ENCODE results near the gene ARRB1. TPM values are rescaled to one million over a fixed set of nuclear protein-coding genes. Genes with fewer than 3 reads are reported as not detected.

ARRB1 gene
- total RNA-seq, 2 donors from 2014 or later, result 16.7 to 18.3 TPM

- Mint-ChIP-seq H3K9me3 (no peaks in the 10 kb centered on the region), H3K4me1 (ENCODE audit: low read depth) (peaks cover 33% of the 10 kb centered on the region), H3K4me3 (no peak overlapping the region), H3K27me3 (ENCODE audit: low read depth) (no peaks in the 10 kb centered on the region), H3K36me3 (ENCODE audit: insufficient read depth in 2 of 2) (no peaks in the 10 kb centered on the region), H3K27ac (peak overlapping the region; percentile 86)
- no peak for DNase-seq
- no peak for ATAC-seq (replicated peaks in 1 of 2)
Observed at GRCh38 chr11:75264971-75265370, 86.5 kb downstream of the ARRB1 start.

GRCh38 chr11:75264356-75264755 is 87.1 kb downstream of the ARRB1 start:
- peak; percentile 41 to 45 for ATAC-seq (replicated peaks in 1 of 2)
- Mint-ChIP-seq H3K4me3 (no peak overlapping the region), H3K36me3 (ENCODE audit: insufficient read depth in 2 of 2) (no peaks in the 10 kb centered on the region), H3K9me3 (no peaks in the 10 kb centered on the region), H3K27me3 (ENCODE audit: low read depth) (no peaks in the 10 kb centered on the region), H3K4me1 (ENCODE audit: low read depth) (peaks cover 39% of the 10 kb centered on the region), H3K27ac (peak overlapping the region; percentile 86)
- DNase-seq, result no peak

GRCh38 chr11:75263944-75264349 is 87.5 kb downstream of the ARRB1 start:
- peak; percentile 29 to 30 for DNase-seq
- peak; percentile 66 to 79 for ATAC-seq (replicated peaks in 1 of 2)
- H3K9me3 Mint-ChIP-seq, result no peaks in the 10 kb centered on the region
- H3K4me3 Mint-ChIP-seq, result no peak overlapping the region
- H3K4me1 Mint-ChIP-seq (ENCODE audit: low read depth), result peaks cover 39% of the 10 kb centered on the region
- peak overlapping the region; percentile 6 for H3K27ac Mint-ChIP-seq
- no peaks in the 10 kb centered on the region for H3K36me3 Mint-ChIP-seq (ENCODE audit: insufficient read depth in 2 of 2)
- H3K27me3 Mint-ChIP-seq (ENCODE audit: low read depth), result no peaks in the 10 kb centered on the region

- no peak for DNase-seq
- Mint-ChIP-seq H3K27me3 (ENCODE audit: low read depth) (no peaks in the 10 kb centered on the region), H3K27ac (no peak overlapping the region), H3K36me3 (ENCODE audit: insufficient read depth in 2 of 2) (no peaks in the 10 kb centered on the region), H3K9me3 (no peaks in the 10 kb centered on the region), H3K4me1 (ENCODE audit: low read depth) (peaks cover 39% of the 10 kb centered on the region), H3K4me3 (no peak overlapping the region)
- ATAC-seq (replicated peaks in 1 of 2), result no peak
Observed at GRCh38 chr11:75262961-75263852, 88.3 kb downstream of the ARRB1 start.

- Mint-ChIP-seq H3K4me3 (no peak overlapping the region), H3K9me3 (no peaks in the 10 kb centered on the region), H3K27me3 (ENCODE audit: low read depth) (no peaks in the 10 kb centered on the region), H3K4me1 (ENCODE audit: low read depth) (peaks cover 39% of the 10 kb centered on the region), H3K36me3 (ENCODE audit: insufficient read depth in 2 of 2) (no peaks in the 10 kb centered on the region), H3K27ac (no peak overlapping the region)
- ATAC-seq (replicated peaks in 1 of 2), result no peak
- DNase-seq, result no peak
Observed at GRCh38 chr11:75262436-75262835, 89.0 kb downstream of the ARRB1 start.

- Mint-ChIP-seq H3K36me3 (ENCODE audit: insufficient read depth in 2 of 2) (no peaks in the 10 kb centered on the region), H3K4me1 (ENCODE audit: low read depth) (peaks cover 39% of the 10 kb centered on the region), H3K4me3 (no peak overlapping the region), H3K9me3 (no peaks in the 10 kb centered on the region), H3K27me3 (ENCODE audit: low read depth) (no peaks in the 10 kb centered on the region), H3K27ac (peak overlapping the region; percentile 54)
- ATAC-seq (replicated peaks in 1 of 2) (no peak), DNase-seq (no peak)
Observed at GRCh38 chr11:75261902-75262361, 89.5 kb downstream of the ARRB1 start.

- Mint-ChIP-seq H3K27ac (no peak overlapping the region), H3K4me1 (ENCODE audit: low read depth) (peaks cover 39% of the 10 kb centered on the region), H3K36me3 (ENCODE audit: insufficient read depth in 2 of 2) (no peaks in the 10 kb centered on the region), H3K27me3 (ENCODE audit: low read depth) (no peaks in the 10 kb centered on the region), H3K9me3 (no peaks in the 10 kb centered on the region), H3K4me3 (no peak overlapping the region)
- DNase-seq (no peak), ATAC-seq (replicated peaks in 1 of 2) (no peak)
Observed at GRCh38 chr11:75260396-75261170, 90.9 kb downstream of the ARRB1 start.

- ATAC-seq (replicated peaks in 1 of 2) (no peak), DNase-seq (no peak)
- H3K27me3 Mint-ChIP-seq (ENCODE audit: low read depth), result no peaks in the 10 kb centered on the region
- H3K9me3 Mint-ChIP-seq, result peaks cover 0 to 1% of the 10 kb centered on the region in 2 donors
- peaks cover 2 to 3% of the 10 kb centered on the region in 2 donors for H3K36me3 Mint-ChIP-seq (ENCODE audit: insufficient read depth in 2 of 2)
- no peak overlapping the region for H3K4me3 Mint-ChIP-seq
- no peak overlapping the region for H3K27ac Mint-ChIP-seq
- no peaks in the 10 kb centered on the region for H3K4me1 Mint-ChIP-seq (ENCODE audit: low read depth)
Observed at GRCh38 chr11:75254326-75254725, 97.1 kb downstream of the ARRB1 start.

GRCh38 chr11:75249704-75250103 is 101.8 kb downstream of the ARRB1 start:
- ATAC-seq (replicated peaks in 1 of 2) (no peak), DNase-seq (no peak)
- Mint-ChIP-seq H3K36me3 (ENCODE audit: insufficient read depth in 2 of 2) (peaks cover 2 to 3% of the 10 kb centered on the region in 2 donors), H3K27me3 (ENCODE audit: low read depth) (no peaks in the 10 kb centered on the region), H3K4me3 (no peak overlapping the region), H3K4me1 (ENCODE audit: low read depth) (no peaks in the 10 kb centered on the region), H3K9me3 (peaks cover 0 to 1% of the 10 kb centered on the region in 2 donors), H3K27ac (no peak overlapping the region)

- no peak for DNase-seq
- Mint-ChIP-seq H3K4me1 (ENCODE audit: low read depth) (no peaks in the 10 kb centered on the region), H3K36me3 (ENCODE audit: insufficient read depth in 2 of 2) (peaks cover 2 to 3% of the 10 kb centered on the region in 2 donors), H3K27ac (no peak overlapping the region), H3K9me3 (peaks cover 0 to 1% of the 10 kb centered on the region in 2 donors), H3K27me3 (ENCODE audit: low read depth) (peaks cover 4% of the 10 kb centered on the region), H3K4me3 (no peak overlapping the region)
- ATAC-seq (replicated peaks in 1 of 2), result no peak
Observed at GRCh38 chr11:75248924-75249256, 102.6 kb downstream of the ARRB1 start.

GRCh38 chr11:75246671-75247350 is 104.7 kb downstream of the ARRB1 start:
- Mint-ChIP-seq H3K27ac (no peak overlapping the region), H3K27me3 (ENCODE audit: low read depth) (peaks cover 23% of the 10 kb centered on the region), H3K36me3 (ENCODE audit: insufficient read depth in 2 of 2) (no peaks in the 10 kb centered on the region), H3K4me3 (no peak overlapping the region), H3K4me1 (ENCODE audit: low read depth) (peaks cover 5% of the 10 kb centered on the region), H3K9me3 (no peaks in the 10 kb centered on the region)
- no peak for ATAC-seq (replicated peaks in 1 of 2)
- no peak for DNase-seq

GRCh38 chr11:75246006-75246670 is 105.3 kb downstream of the ARRB1 start:
- no peak overlapping the region for H3K4me3 Mint-ChIP-seq
- H3K9me3 Mint-ChIP-seq, result no peaks in the 10 kb centered on the region
- H3K4me1 Mint-ChIP-seq (ENCODE audit: low read depth), result peaks cover 5% of the 10 kb centered on the region
- ATAC-seq (replicated peaks in 1 of 2), result no peak
- no peak overlapping the region for H3K27ac Mint-ChIP-seq
- peaks cover 23% of the 10 kb centered on the region for H3K27me3 Mint-ChIP-seq (ENCODE audit: low read depth)
- no peaks in the 10 kb centered on the region for H3K36me3 Mint-ChIP-seq (ENCODE audit: insufficient read depth in 2 of 2)
- DNase-seq, result no peak
